C4-2B (cell line): ENCODE data around the gene BIRC6.

Source experiments
- ZFX ChIP-seq: fragments of 450-650 bp; IDR thresholded peaks from 2 replicates; pipeline ENCODE4 v1.6.1; 2017
- TF ChIP-seq, protein P1 (sequence below): fragments of 450-650 bp; conservative IDR thresholded peaks from 2 replicates; pipeline ENCODE4 v1.5.1; 2017; ENCODE audit warnings: mild to moderate bottlenecking

GRCh38 chr2:32384529-32384928 lies 27.7 kb downstream of the BIRC6 start:
- TF ChIP-seq, protein P1, sequence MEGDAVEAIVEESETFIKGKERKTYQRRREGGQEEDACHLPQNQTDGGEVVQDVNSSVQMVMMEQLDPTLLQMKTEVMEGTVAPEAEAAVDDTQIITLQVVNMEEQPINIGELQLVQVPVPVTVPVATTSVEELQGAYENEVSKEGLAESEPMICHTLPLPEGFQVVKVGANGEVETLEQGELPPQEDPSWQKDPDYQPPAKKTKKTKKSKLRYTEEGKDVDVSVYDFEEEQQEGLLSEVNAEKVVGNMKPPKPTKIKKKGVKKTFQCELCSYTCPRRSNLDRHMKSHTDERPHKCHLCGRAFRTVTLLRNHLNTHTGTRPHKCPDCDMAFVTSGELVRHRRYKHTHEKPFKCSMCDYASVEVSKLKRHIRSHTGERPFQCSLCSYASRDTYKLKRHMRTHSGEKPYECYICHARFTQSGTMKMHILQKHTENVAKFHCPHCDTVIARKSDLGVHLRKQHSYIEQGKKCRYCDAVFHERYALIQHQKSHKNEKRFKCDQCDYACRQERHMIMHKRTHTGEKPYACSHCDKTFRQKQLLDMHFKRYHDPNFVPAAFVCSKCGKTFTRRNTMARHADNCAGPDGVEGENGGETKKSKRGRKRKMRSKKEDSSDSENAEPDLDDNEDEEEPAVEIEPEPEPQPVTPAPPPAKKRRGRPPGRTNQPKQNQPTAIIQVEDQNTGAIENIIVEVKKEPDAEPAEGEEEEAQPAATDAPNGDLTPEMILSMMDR, result no peak
- no peak for TF ChIP-seq ZFX
